NCI-H187 (cell line): Measurements from ENCODE around the gene TM7SF2.

ENCODE experiments used
- DNase-seq, 2 experiments: peaks; one replicate each; lab custom pipeline; 2025; lab: John Stamatoyannopoulos, UW

The TM7SF2 gene

DNA sequence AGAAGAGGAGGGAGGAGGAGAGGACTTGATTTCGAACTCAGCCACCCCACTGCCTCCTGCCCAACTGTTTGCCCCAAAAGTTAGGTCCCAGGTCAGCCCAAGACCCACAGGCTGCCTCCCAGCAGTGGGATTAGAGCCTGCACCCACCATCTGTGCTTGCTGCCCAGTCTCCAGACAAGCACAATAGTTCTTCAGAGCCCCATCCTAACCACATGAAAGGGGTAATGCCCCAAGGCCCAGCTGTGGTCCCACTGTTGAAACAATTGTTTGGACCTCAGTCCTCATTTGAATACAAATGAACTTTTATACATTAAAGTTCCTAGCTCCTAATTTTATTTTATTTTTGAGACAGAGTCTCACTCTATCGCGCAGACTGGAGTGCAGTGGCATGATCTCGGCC lies 21.0 kb upstream of the TM7SF2 start:
- no peak for DNase-seq

DNA sequence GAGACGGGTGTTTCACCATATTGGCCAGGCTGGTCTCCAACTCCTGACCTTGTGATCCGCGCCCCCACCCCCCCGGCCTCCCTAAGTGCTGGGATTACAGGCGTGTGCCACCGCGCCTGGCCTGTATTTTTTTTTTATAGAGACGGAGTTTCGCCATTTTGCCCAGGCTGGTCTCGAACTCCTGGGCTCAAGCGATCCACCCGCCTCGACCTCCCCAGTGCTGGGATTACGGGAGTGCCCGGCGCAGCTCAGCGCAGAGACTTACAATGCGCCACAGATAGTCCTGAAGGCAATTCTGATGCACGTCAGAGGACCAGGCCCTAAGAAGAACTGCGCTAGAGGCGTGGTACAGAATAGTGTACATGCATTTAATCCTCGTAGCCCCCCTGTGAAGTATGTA lies 16.2 kb upstream of the TM7SF2 start:
- DNase-seq = no peak

DNA sequence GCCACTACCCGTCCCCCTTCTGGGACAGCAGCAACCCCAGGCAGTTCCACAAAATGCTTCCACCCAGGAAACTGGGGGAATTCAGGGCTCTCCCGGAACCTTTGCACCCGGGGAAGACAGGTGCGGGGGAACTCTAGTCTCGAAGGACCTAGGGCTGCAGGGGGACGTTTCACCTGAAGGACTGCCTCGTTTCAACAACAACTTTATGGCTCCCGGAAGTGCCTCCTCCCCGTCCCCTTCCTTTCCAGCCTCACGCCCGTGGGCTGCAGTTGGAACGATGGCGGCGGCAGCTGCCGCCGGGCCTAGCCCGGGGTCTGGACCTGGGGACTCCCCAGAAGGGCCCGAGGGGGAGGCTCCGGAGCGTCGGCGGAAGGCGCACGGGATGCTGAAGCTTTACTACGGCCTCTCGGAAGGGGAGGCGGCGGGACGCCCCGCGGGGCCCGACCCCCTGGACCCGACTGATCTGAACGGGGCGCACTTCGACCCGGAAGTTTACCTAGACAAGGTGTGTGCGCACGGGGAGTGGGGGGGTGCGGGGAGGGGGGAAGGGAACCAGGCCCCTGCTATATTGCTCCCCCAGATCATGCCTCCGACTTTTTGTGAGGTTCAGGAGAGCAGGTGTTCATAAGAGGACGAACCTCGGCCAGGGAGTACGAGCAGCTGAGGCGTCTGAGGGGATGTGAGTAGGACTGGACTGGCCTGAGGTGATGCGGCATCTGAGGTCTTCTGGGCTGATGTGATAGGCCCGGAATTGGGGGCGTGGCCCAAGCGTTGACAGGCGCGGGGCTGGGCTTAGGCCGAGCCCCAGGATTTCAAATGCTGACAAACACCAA lies 15.5 kb upstream of the TM7SF2 start, which contains the start of gene VPS51:
Gene VPS51, plus strand, starts transcription at position 241 of the 833 bp plus-strand sequence. Its CDS starts 37 bp downstream, at position 278.
- peak; percentile 82 to 86 for DNase-seq

DNA sequence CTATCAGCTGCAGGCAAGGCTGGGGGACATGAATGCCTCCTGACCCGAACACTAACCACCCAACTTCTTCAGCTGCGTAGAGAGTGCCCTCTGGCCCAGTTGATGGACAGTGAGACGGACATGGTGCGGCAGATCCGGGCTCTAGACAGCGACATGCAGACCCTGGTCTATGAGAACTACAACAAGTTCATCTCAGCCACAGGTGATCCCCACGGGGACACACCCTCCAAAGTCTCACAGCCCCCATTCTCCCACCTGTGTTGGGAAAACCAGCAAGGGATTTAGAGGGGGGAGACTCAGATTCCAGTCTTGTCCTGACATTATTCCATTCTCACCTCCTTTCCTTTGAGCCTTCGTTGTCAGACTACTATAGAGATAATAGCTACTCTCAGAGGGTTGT lies 14.7 kb upstream of the TM7SF2 start:
- DNase-seq = no peak

DNA sequence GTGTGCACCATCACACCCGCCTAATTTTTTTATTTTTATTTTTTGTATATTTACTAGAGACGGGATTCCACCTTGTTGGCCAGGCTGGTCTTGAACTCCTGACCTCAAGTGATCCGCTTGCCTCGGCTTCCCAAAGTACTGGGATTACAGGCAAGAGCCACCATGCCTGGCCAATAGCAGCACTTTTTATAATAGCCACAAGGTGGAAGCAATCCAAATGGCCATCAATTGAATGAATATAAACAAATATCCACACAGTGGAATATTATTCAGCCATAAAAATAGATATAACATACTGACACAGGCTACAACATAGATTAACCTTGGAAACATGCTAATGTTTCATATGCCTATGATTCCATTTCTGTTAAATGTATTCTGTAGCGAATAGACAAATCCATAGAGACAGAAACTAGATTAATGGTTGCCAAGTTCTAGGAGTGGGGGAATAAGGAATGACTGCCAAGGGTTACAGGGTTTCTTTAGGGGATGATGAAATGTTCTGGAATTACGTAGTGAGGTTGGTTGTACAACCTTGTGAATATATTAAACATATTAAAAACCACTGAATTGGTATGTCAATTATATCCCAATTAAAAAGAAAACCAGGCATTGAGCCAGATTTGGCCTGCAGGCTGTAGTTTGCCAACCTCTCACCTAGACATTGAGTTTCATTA lies 10.9 kb upstream of the TM7SF2 start:
- DNase-seq = no peak

DNA sequence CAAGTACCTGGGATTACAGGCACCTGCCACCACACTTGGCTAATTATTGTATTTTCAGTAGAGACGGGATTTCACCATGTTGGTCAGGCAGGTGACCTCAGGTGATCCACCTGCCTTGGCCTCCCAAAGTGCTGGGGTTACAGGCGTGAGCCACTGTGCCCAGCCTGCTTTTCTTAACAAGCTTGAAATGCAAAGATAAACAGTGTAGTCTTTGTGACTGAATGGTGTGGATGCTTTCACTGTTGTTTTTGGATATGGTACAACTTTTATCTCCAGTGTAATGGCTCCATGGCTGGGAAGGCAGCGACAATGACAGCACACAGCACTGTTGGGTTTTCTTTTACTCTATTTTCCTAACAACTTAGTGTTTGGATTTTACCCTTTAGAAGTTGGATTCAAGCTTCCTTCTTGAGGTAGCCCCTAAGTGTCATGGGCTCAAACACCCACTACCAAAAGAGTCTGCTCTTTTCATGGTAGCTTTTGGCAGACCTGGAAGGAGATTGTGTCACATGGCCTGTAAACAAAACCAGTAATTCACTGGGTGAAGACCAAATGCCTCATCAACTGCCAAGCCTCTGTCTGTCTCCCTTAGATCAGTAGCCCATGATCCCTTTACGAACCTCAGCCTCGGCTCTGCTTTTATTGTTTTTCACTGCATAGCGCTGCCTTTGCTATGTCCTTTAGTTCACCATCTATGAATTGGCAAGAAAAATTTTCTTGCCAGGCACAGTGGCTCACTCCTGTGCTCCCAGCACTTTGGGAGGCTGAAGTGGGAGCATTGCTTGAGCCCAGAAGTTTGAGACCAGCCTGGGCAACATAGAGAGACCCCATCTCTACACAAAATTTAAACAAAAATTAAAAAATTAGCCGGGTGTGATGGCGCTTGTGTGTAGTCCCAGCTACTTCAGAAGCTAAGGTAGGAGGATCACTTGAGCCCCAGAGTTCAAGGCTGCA lies 9.3 kb upstream of the TM7SF2 start:
- DNase-seq = no peak

DNA sequence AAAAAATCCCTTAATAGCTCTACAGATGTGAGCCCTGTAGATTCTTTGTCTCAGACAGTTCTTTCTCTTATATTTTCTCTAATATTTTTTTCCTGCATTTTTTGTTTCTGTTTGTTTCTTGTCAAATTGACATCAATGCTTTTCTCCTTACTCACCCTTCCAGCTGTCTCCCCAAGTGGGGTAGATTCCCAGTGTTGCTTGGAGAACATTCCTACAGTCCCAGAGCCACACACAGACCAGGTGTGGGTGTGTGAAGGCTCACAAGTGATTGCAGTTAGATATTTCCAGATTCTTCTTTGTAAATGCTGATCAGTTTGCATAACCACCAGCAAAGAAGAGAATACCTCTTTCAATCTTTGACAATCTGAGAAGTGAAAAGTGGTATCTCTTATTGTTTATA lies 8.2 kb upstream of the TM7SF2 start:
- no peak for DNase-seq

DNA sequence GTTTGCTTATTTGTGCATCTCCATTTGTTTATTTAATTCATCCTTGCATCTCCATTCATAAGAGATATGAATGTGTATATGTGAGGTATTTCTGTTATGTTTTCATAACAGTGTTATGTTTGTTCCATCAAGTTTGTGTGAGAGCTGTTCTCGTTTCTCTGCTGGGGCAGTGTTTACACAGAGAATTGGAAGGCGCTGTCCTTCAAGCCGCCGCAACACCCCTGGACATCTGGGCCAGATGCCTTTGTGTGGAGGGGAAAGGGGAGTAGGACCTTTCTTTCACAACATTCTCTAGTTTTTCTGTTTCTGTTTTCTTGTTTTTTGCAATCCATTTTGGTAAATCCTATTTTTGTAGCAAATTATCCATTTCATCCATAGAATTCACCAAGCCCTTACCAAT lies 7.0 kb upstream of the TM7SF2 start:
- no peak for DNase-seq

DNA sequence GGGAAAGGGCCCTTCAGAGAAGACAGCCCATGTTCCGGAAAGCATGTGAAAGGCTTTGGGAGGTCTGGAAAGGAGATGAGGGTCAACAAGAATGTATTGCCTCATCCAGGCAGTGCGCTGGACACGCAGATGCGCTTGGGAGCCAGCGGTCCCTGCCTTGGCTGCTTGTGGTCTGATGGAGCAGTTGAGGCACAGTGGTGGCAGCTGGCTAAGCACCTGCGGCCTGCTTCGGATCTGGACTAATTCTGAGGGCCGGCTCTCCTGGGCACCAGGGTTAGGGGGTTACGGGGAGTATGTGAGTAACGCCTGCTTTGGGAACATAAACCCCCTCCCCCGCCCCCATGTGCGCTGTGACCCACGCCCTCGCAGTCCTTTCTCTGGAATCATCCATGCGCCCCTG lies 4.6 kb upstream of the TM7SF2 start:
- DNase-seq = no peak

DNA sequence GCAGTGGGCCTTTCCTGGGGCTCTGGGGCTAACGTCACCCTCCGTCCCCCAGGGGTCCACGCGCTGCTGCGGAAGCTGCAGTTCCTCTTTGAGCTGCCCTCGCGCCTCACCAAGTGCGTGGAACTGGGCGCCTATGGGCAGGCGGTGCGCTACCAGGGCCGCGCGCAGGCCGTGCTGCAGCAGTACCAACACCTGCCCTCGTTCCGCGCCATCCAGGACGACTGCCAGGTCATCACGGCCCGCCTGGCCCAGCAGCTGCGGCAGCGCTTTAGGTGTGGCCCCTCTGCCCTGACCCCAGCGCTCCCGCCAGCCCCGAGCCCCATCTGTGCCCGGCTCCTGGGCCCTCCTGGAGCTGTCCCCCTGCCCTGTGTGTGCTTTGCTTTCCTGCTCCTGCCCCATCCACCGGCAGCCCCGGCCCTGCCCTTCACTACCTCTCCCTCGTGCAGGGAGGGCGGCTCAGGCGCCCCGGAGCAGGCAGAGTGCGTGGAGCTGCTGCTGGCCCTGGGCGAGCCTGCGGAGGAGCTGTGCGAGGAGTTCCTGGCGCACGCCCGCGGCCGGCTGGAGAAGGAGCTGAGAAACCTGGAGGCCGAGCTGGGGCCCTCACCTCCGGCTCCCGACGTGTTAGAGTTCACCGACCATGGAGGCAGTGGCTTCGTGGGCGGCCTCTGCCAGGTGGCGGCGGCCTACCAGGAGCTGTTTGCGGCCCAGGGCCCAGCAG lies 3.8 kb upstream of the TM7SF2 start:
- DNase-seq = no peak

DNA sequence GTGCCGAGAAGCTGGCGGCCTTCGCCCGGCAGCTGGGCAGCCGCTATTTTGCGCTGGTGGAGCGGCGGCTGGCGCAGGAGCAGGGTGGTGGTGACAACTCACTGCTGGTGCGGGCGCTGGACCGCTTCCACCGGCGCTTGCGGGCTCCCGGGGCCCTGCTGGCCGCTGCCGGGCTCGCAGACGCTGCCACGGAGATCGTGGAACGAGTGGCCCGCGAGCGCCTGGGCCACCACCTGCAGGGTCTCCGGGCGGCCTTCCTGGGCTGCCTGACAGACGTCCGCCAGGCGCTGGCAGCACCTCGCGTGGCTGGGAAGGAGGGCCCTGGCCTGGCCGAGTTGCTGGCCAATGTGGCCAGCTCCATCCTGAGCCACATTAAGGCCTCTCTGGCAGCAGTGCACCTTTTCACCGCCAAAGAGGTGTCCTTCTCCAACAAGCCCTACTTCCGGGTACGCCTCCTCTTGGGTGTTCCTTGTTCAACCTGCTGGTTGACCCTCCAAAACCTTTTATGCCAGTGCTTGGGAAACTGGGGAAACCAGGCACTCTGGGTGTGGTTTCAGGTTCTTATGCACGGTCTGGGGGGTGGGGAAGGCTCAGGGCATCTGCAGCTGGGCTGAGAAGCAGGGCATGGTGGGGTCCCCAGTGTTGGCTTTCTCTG lies 3.1 kb upstream of the TM7SF2 start:
- DNase-seq = no peak

DNA sequence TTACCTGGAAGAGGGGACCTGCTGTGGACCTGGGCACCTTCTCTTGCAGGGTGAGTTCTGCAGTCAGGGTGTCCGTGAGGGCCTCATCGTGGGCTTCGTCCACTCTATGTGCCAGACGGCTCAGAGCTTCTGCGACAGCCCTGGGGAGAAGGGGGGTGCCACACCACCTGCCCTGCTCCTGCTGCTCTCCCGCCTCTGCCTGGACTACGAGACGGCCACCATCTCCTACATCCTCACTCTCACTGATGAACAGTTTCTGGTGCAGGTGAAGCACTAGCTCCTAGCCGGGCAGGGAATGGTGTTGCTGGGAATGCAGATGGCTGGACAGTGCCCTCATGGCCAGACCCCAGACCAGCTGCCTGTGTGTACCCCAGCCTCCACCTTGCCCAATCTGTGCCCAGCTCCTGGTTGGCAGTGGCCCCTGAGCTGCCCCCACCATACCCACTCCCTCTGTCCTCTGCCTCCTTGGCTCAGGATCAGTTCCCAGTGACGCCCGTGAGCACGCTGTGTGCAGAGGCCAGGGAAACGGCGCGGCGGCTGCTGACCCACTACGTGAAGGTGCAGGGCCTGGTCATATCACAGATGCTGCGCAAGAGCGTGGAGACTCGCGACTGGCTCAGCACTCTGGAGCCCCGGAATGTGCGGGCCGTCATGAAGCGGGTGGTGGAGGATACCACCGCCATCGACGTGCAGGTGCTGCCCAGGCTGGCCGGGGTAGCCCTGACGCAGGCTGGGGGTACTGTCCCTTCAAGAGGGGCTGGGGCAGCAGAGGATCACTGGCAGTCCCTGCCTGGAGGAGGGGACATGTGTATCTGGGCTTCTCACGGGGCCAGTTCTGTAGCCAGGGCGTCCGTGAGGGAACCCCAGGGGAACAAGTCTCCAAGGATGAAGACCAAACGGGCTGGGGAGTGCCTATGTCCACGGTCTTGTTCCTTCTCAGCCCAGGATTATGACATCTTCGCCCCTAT lies 2.2 kb upstream of the TM7SF2 start:
- DNase-seq = no peak

DNA sequence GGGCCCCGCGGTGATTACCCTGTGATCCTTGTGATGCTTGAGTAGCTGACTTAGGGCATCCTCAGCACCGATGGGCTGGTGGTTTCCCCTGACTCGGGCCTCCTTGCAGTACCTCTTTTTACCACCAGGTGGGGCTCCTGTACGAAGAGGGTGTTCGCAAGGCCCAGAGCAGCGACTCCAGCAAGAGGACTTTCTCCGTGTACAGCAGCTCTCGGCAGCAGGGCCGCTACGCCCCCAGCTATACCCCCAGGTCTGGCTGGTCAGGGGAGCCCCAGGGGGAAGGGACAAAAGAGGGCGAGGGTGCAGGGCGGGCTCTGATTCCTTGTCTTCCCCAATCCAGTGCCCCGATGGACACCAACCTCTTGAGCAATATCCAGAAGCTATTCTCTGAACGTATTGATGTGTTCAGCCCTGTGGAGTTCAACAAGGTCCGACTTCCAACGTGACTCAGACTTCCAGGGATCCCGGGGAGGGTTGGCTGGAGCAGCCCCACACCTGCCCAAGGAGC lies 1.3 kb upstream of the TM7SF2 start:
- peak; percentile 64 to 76 for DNase-seq

DNA sequence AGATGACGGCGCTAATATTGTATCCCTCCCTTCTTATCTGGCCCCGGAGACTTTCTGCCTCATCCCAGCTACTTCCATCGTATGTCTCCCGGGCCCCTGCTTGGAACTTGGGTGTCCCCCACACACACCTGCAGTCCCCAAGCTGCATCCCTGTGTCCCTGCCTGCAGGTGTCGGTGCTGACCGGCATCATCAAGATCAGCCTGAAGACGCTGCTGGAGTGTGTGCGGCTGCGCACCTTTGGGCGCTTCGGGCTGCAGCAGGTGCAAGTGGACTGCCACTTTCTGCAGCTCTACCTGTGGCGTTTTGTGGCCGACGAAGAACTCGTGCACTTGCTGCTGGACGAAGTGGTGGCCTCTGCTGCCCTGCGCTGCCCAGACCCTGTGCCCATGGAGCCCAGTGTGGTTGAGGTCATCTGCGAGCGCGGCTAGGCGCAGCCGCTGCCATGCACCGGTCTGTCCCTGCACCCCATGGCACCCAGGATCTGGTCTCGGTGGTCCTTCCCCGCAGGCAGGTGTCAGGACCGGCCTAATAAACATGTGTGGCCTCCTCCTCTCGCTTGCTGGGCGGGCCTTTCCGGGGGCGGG lies 421 bp upstream of the TM7SF2 start:
- no peak for DNase-seq

DNA sequence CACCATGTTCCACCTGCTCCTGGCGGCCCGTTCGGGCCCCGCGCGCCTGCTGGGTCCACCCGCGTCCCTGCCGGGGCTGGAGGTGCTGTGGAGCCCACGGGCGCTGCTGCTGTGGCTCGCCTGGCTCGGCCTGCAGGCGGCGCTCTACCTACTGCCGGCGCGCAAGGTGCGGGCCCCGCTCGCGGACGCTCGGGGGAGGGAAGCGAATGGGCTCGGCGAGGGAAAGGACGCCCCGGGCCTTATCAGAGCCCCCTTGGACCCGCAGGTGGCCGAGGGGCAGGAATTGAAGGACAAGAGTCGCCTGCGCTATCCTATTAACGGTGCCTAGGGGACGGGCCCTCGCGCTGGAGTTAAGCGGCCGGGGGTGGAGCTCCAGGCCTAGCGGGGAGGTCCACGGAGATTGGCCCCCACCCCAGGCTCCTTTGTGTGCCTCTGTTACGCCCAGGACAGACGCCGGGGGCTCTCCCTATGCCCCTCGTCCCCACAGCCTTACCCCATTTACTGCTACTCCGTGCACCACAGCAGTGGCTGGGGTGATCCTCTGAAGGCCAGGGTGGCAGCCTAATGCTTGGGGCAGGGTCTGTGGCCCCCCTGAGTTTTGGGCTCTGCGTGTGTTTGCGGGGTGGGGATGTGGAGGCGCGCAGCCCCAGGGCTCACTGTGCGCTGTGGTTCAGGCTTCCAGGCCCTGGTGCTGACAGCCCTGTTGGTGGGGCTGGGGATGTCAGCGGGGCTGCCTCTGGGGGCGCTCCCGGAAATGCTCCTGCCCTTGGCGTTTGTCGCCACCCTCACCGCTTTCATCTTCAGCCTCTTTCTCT lies 1.1 kb downstream of the TM7SF2 start:
- peak; percentile 24 to 59 for DNase-seq

DNA sequence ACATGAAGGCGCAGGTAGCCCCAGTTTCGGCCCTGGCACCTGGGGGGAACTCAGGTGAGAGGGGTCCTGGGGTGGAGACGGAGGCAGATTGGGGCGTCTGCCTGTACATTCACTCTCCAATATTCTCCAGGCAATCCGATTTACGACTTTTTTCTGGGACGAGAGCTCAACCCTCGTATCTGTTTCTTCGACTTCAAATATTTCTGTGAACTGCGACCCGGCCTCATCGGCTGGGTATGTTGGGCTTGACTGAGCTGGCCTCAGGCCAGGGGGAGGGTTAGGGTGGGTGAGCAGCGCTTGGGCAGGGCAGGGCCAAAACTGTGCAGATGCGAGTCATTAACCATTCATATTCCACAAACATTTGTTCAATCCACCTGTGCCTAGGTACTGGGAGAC lies 1.7 kb downstream of the TM7SF2 start:
- no peak for DNase-seq

DNA sequence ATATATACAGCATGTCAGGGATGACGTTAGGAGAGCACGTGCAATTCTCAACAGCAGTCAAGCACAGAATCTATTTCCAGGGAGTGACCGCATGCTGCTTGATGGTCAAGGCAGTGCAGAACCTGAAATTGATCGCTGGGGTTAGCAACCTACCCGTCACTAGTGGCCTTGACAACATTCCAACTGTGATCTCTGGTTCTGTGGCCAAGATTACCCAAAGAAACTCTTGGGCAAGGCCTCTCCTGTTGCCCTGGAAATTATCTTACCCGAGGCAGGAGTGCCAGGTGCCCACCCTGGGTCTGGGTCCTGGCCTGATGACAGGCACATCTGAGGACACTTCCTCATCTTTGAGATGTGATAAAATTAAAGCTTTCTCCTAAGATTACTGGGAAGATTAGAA lies 2.2 kb downstream of the TM7SF2 start:
- no peak for DNase-seq

DNA sequence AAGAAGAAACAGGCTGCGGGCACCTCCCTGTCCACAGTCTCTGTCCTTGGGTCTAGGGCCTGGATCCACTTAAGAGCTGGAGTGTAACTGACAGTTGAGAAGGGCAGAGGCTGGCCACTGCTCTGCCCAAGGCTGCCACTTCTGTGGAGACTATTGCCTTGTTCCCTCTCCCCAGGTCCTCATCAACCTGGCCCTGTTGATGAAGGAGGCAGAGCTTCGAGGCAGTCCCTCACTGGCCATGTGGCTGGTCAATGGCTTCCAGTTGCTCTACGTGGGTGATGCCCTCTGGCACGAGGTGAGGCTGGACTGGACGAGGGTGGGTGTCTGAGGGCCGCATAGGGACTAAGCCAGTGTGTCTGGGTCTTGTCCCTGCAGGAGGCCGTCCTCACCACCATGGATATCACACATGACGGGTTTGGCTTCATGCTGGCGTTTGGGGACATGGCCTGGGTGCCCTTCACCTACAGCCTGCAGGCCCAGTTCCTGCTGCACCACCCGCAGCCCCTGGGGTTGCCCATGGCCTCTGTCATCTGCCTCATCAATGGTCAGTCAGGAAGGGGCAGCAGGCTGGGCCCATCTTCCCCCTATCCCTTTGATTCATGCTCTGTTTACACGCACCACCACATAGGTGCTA lies 3.0 kb downstream of the TM7SF2 start:
- DNase-seq = no peak
